ENCODE results near the gene COL2A1.

Gene COL2A1

GRCh38 chr12:48037267-48037915 lies 33.1 kb upstream of the COL2A1 start:
- DNase-seq (ENCODE audit: extremely low read depth, low read depth) = no peak

DNA sequence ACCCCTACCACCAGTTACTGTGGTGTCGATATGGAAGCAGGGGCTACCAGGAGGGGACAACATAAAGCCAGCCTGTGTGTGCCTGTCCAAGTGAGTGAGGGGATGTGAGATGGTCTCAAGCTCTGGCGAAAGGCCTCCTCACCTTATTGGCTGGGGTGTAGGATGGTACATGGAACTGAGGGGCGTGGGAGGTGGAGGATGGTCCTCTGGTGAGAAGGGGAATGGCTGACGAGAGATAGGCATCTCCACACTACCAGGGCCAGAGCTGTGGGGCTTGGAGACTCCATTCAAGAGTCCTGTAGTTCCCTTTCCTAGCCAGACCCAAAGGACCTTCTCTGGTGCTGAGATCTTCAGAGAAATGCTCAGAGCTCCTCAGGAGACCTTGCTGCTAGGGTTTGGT lies 32.5 kb upstream of the COL2A1 start:
- TF ChIP-seq, protein P1, sequence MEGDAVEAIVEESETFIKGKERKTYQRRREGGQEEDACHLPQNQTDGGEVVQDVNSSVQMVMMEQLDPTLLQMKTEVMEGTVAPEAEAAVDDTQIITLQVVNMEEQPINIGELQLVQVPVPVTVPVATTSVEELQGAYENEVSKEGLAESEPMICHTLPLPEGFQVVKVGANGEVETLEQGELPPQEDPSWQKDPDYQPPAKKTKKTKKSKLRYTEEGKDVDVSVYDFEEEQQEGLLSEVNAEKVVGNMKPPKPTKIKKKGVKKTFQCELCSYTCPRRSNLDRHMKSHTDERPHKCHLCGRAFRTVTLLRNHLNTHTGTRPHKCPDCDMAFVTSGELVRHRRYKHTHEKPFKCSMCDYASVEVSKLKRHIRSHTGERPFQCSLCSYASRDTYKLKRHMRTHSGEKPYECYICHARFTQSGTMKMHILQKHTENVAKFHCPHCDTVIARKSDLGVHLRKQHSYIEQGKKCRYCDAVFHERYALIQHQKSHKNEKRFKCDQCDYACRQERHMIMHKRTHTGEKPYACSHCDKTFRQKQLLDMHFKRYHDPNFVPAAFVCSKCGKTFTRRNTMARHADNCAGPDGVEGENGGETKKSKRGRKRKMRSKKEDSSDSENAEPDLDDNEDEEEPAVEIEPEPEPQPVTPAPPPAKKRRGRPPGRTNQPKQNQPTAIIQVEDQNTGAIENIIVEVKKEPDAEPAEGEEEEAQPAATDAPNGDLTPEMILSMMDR (IDR thresholded peaks at IDR 0.05; ENCODE audit: low read depth, low read length) = no peak
- no peak for DNase-seq (ENCODE audit: extremely low read depth, low read depth)

More at GRCh38 chr12:48037267-48037915, 33.1 kb upstream of the COL2A1 start:
- TF ChIP-seq, protein P1 (IDR thresholded peaks at IDR 0.05; ENCODE audit: low read depth, low read length) = no peak

- TF ChIP-seq, protein P1 (IDR thresholded peaks at IDR 0.05; ENCODE audit: low read depth, low read length) = no peak
Measured at GRCh38 chr12:48034835-48035805, 30.8 kb upstream of the COL2A1 start.

DNA sequence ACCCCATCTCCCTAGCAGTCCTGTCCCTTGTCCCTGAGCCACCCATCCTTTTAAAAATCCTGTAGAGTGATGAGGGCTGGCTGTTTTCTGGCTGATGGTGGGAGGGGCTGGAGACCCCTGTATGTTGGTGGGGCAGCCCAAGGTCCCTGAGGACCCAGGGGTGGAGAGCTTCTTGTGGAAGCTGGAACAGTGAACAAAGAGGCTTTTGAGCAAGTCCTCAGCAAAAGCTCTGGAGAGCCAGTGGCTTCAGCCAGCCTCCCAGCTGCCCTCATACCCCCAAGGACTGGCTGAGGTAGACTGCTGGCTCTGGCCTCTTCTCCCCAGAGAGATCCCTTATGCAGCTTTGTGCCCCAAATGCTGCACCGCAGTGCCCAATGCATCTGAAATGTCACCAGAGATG lies 29.2 kb upstream of the COL2A1 start:
- TF ChIP-seq, protein P1 (IDR thresholded peaks at IDR 0.05; ENCODE audit: low read depth, low read length) = no peak
- DNase-seq (ENCODE audit: extremely low read depth, low read depth) = no peak

More at GRCh38 chr12:48034835-48035805, 30.8 kb upstream of the COL2A1 start:
- no peak for DNase-seq (ENCODE audit: extremely low read depth, low read depth)

GRCh38 chr12:48032597-48032996 lies 28.3 kb upstream of the COL2A1 start:
- TF ChIP-seq, protein P1 (IDR thresholded peaks at IDR 0.05; ENCODE audit: low read depth, low read length) = no peak
- no peak for DNase-seq (ENCODE audit: extremely low read depth, low read depth)

DNA sequence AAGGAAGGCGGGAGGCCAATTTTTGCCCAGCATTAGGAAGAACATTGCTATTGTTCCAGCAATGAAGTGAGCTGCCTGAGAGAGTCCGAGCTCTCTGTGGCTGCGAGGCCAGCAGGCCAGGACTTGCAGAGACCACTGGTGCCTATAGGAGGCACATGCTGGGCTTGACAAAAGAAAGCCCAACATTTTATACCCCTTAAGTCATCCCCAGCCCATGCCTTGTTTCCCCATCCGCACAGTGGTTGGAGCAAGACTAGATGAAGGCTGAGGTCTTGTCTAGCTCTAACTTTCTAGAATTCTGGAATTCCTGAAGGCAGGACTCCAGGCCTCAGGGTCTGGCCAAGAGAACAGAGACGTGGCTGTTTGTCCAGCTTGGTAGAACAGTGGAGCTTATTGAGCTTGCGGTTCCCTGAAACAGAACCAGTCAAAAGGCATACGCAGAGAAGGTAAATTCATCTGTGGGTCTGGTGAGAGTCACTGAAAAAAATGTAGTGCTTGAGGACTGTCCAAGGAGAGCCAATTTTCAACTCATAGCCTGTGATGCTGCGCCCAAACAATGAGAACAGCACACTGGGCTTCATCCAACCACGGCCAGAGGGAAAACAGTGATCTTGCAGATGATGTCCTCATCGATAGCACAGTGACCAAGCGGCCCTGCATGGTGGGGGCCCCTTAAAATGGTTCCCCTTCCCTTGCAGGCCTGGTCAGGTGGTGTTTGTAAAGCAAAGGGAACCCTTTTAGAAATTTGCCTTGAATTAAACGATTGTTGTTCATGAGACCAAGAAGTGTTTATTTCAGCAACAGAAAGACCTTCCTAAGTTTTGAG lies 27.1 kb upstream of the COL2A1 start:
- TF ChIP-seq, protein P1 (IDR thresholded peaks at IDR 0.05; ENCODE audit: low read depth, low read length) = no peak
- no peak for DNase-seq (ENCODE audit: extremely low read depth, low read depth)

Measured in AG09319 (cell line).